Fibroblast of pulmonary artery (primary cell): Measurements from ENCODE around the gene SERP2.
A peak's percentile ranks its signal among the peaks of the same experiment; 100 is the strongest.
"Not testable (repeated sequence)": the region's sequence is repeated elsewhere in the genome, so short reads cannot be mapped to it uniquely, and the experiment has no call there.

ENCODE experiments used
- DNase-seq: peaks from one replicate; pipeline ENCODE4 v3.0.0-alpha.2; 2010; ENCODE audit warnings: low read depth
- H3K4me3 ChIP-seq: replicated peaks from 2 replicates; pipeline ENCODE4 v1.5.1; 2011; ENCODE audit warnings: low read depth, mild to moderate bottlenecking, control low read depth, low read length, moderate library complexity
- TF ChIP-seq, protein P1 (sequence below): IDR thresholded peaks from 2 replicates; pipeline ENCODE4 v1.5.1; 2011; ENCODE audit warnings: mild to moderate bottlenecking, control low read depth, low read length, inconsistent platforms; ENCODE audit errors: missing control alignments

The SERP2 gene

DNA sequence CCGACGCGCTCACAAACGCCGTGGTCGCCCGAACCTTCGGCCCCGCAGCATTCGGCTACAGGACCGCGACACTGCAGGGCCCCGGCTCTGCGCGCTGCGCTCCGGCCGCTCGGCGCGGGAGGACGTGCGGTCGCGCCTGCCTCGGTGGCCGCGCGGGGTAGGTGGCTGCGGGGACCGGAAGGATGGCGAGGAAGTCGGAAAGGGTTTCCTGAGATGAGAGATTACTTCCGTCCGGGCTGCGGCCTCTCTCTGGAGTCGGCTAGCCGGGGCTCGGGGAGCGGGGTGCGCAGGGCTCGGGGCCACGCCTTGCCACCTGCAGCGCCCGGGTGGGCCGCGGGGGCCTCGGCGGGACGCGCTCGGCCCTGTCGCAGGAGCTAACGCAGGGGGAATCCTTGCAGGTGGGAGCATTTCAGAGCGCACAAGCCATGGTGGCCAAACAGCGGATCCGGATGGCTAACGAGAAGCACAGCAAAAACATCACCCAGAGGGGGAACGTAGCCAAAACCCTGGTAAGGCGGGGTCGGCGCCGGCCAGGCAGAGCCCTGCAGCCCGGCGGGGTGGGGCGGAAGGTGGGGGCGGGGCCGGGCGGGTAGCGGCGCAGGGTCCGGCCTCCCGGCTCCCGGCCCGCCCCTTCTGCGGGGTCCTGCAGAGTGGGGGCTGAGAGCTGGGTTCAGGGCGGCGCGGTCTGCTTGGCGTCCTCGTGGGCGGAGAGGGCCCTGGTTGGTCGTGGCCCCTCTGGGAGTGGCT, at the start of gene SERP2:
TSS of gene SERP2 (plus strand) at position 224 of the 747 bp plus-strand sequence. CDS start at position 426, 202 bp downstream.
- TF ChIP-seq, protein P1, sequence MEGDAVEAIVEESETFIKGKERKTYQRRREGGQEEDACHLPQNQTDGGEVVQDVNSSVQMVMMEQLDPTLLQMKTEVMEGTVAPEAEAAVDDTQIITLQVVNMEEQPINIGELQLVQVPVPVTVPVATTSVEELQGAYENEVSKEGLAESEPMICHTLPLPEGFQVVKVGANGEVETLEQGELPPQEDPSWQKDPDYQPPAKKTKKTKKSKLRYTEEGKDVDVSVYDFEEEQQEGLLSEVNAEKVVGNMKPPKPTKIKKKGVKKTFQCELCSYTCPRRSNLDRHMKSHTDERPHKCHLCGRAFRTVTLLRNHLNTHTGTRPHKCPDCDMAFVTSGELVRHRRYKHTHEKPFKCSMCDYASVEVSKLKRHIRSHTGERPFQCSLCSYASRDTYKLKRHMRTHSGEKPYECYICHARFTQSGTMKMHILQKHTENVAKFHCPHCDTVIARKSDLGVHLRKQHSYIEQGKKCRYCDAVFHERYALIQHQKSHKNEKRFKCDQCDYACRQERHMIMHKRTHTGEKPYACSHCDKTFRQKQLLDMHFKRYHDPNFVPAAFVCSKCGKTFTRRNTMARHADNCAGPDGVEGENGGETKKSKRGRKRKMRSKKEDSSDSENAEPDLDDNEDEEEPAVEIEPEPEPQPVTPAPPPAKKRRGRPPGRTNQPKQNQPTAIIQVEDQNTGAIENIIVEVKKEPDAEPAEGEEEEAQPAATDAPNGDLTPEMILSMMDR: no peak
- H3K4me3 ChIP-seq: peak within 1 kb of the TSS; percentile 46

DNA sequence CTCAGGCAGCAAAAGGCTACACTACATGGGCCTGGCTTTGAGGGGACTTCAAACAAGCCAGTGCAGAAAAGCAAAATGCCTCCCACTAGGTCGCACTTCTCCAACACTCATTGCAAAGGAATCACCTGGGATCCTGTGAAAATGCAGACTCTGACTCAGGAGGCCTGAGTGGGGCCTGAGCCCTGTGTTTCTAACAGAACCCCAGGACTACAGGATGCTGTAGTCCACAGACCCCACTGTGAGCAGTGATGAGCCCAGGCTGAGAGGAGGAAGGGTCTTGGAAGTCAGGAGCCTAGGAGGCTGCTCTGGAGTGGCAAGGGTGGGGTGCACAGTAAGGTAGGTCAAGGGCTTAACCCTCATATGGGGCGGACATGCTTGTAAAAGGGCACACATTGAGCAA, 46.7 kb upstream of the SERP2 start:
- H3K4me3 ChIP-seq: no peak overlapping the region
- no peak for DNase-seq
- TF ChIP-seq, protein P1: no peak

More for the DNA sequence above, at the start of gene SERP2:
- peak; percentile 15 for DNase-seq

DNA sequence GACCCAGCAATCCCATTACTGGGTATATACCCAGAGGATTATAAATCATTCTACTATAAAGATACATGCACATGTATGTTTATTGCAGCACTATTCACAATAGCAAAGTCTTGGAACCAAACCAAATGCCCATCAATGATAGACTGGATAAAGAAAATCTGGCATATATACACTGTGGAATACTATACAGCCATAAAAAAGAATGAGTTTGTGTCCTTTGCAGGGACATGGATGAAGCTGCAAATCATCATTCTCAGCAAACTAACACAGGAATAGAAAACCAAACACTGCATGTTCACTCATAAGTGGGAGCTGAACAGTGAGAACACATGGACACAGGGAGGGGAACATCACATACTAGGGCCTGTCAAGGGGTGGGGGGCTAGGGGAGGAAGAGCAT, 44.6 kb upstream of the SERP2 start:
- H3K4me3 ChIP-seq, DNase-seq: not testable (repeated sequence)

DNA sequence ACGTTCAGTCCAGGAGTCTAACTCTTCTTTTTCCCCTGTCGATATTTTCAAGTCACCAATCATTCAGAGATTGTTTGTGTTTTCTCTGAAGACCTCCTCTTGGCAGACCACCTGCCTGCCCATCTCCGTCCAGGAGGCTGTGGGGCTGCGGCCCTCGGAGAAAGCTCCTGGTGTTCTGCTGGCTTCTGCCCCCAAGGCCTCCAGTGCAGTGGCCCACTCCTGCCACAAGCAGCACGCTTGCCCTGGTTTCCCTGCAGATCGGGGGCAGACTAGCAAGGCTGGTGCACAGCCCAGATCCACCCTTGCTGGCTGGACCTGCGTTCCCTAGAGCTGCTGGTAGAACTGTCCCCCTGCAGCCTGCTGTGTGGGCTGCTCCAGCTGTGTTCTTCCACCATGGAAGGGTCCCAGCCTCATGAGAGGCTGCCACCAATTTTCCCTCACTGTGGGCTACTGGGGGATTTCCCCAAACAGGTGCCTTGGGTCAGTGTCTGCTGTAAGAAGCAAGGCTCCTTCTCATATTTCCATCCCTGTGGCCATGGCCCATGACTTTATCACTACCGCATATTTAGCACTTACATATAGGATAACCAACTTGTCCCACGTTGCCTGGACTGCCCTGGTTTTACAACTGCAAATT, 43.6 kb upstream of the SERP2 start:
- DNase-seq: no peak
- TF ChIP-seq, protein P1: no peak
- H3K4me3 ChIP-seq: no peak overlapping the region

DNA sequence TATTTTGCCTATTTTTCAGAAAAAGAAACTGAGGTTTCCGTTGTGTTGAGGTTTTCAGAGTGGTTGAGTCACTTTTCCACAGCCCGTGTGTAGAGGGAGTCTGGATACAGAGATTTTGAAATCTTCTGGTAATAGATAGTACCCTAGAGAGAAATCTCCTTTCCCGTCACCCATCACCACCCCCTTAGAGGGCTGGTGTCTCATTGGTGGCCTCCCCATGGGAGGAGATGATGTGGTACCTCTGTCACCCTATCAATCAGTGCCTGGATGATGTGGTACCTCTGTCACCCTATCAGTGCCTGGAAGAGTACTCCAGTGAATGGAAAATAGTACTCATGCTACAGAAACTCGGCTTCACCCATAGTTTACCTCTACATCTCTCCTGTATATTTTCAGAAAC, 42.2 kb upstream of the SERP2 start:
- DNase-seq: peak; percentile 48
- TF ChIP-seq, protein P1: no peak
- H3K4me3 ChIP-seq: no peak overlapping the region

DNA sequence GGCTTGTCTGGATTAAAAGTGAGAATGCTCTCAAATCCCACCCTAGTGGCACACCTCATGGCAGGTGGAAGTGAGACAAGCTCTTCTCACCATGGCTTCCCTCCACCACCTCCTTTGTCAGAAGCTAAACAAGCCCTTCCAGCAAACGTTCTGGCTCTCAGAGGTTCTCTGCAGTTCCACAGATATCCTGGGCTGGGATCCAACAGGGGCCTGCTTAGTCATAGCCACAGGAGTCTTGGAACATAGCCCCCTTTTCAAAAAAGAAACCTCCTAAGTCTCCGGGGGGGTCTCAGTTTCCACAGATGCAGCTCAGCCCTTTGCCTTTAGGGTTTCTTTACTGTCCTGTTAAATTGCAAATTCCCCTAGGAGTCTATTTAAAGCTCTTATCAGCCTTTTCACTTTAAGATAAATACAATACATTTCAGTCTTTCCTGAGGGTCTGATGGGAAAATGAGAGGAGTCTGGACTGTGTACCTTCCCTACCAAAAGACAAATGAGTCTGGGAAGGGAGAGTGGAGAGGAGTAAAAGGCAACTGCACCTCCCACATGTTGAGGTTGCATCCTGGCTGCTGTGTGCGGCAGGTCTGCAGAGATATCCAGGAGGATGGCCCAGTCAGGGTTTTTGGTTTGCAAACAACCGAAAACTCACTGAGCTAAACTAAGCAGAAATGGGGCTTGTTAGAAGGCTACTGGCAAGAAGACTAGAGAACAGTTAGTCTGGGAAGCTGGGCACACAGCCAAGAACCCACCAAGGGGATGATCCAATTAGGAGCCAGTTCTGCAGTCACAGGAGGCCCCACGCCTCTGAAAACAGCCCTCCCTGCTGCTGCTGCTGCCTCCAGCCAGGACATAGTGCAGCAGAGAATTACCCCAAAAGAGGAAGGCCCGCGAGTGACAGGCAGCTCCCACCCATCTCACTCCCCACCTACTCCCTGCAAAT, 41.4 kb upstream of the SERP2 start:
- no peak overlapping the region for H3K4me3 ChIP-seq
- TF ChIP-seq, protein P1: no peak
- peak; percentile 93 for DNase-seq

DNA sequence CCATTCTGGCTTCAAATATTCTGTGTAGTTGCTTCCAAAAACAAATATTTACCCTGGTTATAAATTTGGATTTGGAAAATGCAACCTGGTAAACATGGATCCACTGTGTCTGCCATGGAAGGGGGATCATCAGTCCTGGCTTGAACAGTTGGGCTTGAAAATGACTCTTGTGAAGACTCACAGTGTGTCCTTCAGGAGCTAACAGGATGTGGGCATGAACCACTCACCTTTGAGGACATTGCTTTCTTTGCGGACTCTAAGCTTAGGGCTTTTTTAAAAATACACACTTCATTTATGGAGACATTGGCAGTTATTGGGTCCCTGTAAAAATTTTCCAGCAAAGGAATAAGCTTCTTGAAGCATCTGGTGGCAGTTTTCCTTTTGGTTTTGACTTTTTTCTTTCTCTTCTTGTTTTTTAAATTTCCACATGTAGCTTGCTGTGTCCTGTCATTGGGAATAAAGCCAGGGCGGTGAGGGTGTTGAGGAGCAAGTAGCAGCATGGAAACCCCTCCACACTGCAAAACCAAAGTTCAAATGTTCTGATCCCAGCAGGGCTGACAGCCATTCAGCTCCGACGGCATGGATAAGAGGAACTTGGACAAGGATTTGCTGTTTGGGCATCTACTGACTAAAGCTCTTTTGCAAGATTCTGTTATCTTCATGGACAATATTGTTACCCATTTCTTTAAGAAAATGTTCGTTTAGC, 39.5 kb upstream of the SERP2 start:
- DNase-seq: no peak
- no peak overlapping the region for H3K4me3 ChIP-seq
- TF ChIP-seq, protein P1: no peak
